B cell (primary cell): ENCODE results near the gene NLRC5. TPM values are rescaled to one million over a fixed set of nuclear protein-coding genes. Genes with fewer than 3 reads are reported as not detected.

ENCODE experiments used
- ATAC-seq: fragments of 200-7000 bp; cut with Tn5 transposase; one replicate; pipeline ENCODE4 v1.10.0; 2021; ENCODE audit warnings: low read depth, mild to moderate bottlenecking, moderate number of reproducible peaks, moderate library complexity
- CTCF ChIA-PET: fragments of 350-600 bp; sonication (Branson Sonifier 250); formaldehyde crosslinking; loops from one replicate; lab custom pipeline; 2021; ENCODE audit warnings: antibody characterized with exemption, inconsistent platforms; lab: Charles Lee
- POLR2A ChIA-PET: fragments of 350-600 bp; sonication (Branson Sonifier 250); formaldehyde crosslinking; loops from one replicate; lab custom pipeline; 2021; ENCODE audit warnings: antibody characterized with exemption; lab: Charles Lee
- DNase-seq: peaks from one replicate; pipeline ENCODE4 v3.0.0; 2013
- H2AFZ ChIP-seq: 2 replicates; pipeline ENCODE4 v1.6.1; 2012; ENCODE audit warnings: mild to moderate bottlenecking, low read depth, low read length; ENCODE audit not compliant: insufficient read depth, poor library complexity, severe bottlenecking
- H3K27ac ChIP-seq, 2 donors: 1 replicate in 1 of 2; 2 replicates in 1 of 2; pipeline ENCODE4 v1.5.1; 2012 to 2013; ENCODE audit warnings: low read length in 2 of 2, mild to moderate bottlenecking in 2 of 2, moderate library complexity in 1 of 2
- H3K27me3 ChIP-seq, 4 experiments: fragments of 200-600 bp in 1 of 4; sonication (generic) in 1 of 4; replicated peaks in 1 of 4; 1 replicate in 2 of 4; 2 replicates in 2 of 4; pipeline versions ENCODE4 v1.6.1 to v1.7.0; 2013 to 2016; ENCODE audit warnings: low read length in 3 of 4, mild to moderate bottlenecking in 2 of 4, mixed read lengths in 1 of 4, moderate library complexity in 1 of 4; ENCODE audit not compliant: insufficient read depth in 4 of 4, control insufficient read depth in 3 of 4; ENCODE audit errors: control extremely low read depth in 1 of 4
- H3K36me3 ChIP-seq, 2 experiments: replicated peaks in 1 of 2; 1 replicate in 1 of 2; 2 replicates in 1 of 2; pipeline versions ENCODE4 v1.6.1 to v1.7.1; 2013; ENCODE audit warnings: low read length in 1 of 2; ENCODE audit not compliant: insufficient read depth in 2 of 2, control insufficient read depth in 1 of 2; ENCODE audit errors: control extremely low read depth in 1 of 2, extremely low read depth in 1 of 2
- H3K4me1 ChIP-seq, 2 donors: fragments of 200-600 bp in 1 of 2; sonication (generic) in 1 of 2; 1 replicate in 1 of 2; 2 replicates in 1 of 2; pipeline versions ENCODE4 v1.5.1 to v1.6.1; 2013 to 2017; ENCODE audit warnings: low read length in 2 of 2; ENCODE audit not compliant: control insufficient read depth in 2 of 2, insufficient read depth in 2 of 2
- H3K4me2 ChIP-seq: replicated peaks from 2 replicates; pipeline ENCODE3; 2012; ENCODE audit warnings: mild to moderate bottlenecking, low read depth, low read length; ENCODE audit not compliant: poor library complexity, severe bottlenecking
- H3K4me3 ChIP-seq, 5 experiments: fragments of 200-600 bp in 1 of 5; sonication (generic) in 1 of 5; 1 replicate in 3 of 5; 2 replicates in 2 of 5; pipeline versions ENCODE4 v1.5.1 to v1.7.0; 2011 to 2016; ENCODE audit warnings: low read length in 4 of 5, mild to moderate bottlenecking in 4 of 5, low read depth in 2 of 5, control low read depth in 1 of 5, moderate library complexity in 1 of 5; ENCODE audit not compliant: insufficient read depth in 1 of 5; ENCODE audit errors: control extremely low read depth in 1 of 5, extremely low read depth in 1 of 5
- H3K79me2 ChIP-seq: fragments of 200-600 bp; sonication (generic); one replicate; pipeline ENCODE4 v1.6.0; 2016; ENCODE audit warnings: low read length; ENCODE audit not compliant: control insufficient read depth, insufficient read depth
- H3K9ac ChIP-seq: fragments of 200-600 bp; sonication (generic); 2 replicates; pipeline ENCODE4 v1.6.1; 2017; ENCODE audit warnings: mild to moderate bottlenecking, low read length, moderate library complexity
- H3K9me3 ChIP-seq, 3 donors: one replicate each; pipeline versions ENCODE4 v1.6.1 to v1.7.1; 2013; ENCODE audit warnings: low read length in 2 of 3; ENCODE audit not compliant: control insufficient read depth in 2 of 3, insufficient read depth in 1 of 3; ENCODE audit errors: control extremely low read depth in 1 of 3
- H4K20me1 ChIP-seq: 2 replicates; pipeline ENCODE4 v1.6.0; 2012; ENCODE audit warnings: mild to moderate bottlenecking, low read length; ENCODE audit not compliant: insufficient read depth, control insufficient read depth, poor library complexity, severe bottlenecking
- H3K27ac Mint-ChIP-seq: one replicate; pipeline ENCODE4 v1.8.0; 2021; ENCODE audit warnings: mixed read lengths
- H3K27me3 Mint-ChIP-seq: one replicate; pipeline ENCODE4 v1.8.0; 2021; ENCODE audit warnings: mixed read lengths
- H3K4me1 Mint-ChIP-seq: one replicate; pipeline ENCODE4 v1.8.0; 2021; ENCODE audit warnings: mixed read lengths
- H3K4me3 Mint-ChIP-seq: one replicate; pipeline ENCODE4 v1.8.0; 2021; ENCODE audit warnings: mixed read lengths
- H3K9me3 Mint-ChIP-seq: one replicate; pipeline ENCODE4 v1.8.0; 2022; ENCODE audit warnings: mixed read lengths; ENCODE audit not compliant: insufficient read depth
- EZH2 ChIP-seq: IDR thresholded peaks from 2 replicates; pipeline ENCODE4 v1.6.1; 2012; ENCODE audit warnings: borderline replicate concordance, low read depth, mild to moderate bottlenecking, moderate library complexity, low read length; ENCODE audit not compliant: insufficient read depth, poor library complexity, severe bottlenecking
- WGBS: methylation state at CpG from one replicate; pipeline ENCODE4 v1.1.5; 2013; ENCODE audit warnings: missing lambda C conversion rate; ENCODE audit not compliant: insufficient coverage; 5-methylcytosine and 5-hydroxymethylcytosine counted together
- intact Hi-C: fragments of 100-400 bp; cut with micrococcal nuclease; formaldehyde crosslinking; loops from one replicate; pipeline ENCODE4 v1.10.0; 2022
- polyA plus RNA-seq: library from polyadenylated mRNA; depleted of rRNA; stranded (reverse); fragments of >200 nt; gene quantifications from 2 replicates; pipeline ENCODE4 v1.2.3, GENCODE V29; 2012
- total RNA-seq, 2 donors: library from RNA; stranded (reverse); fragments of 120-200 nt in 1 of 2; gene quantifications; 1 replicate in 1 of 2; 2 replicates in 1 of 2; pipeline versions ENCODE4 v1.2.3 to v1.2.4, GENCODE V29; 2013 to 2022
- TF ChIP-seq, protein P1 (sequence below): fragments of 200-600 bp; IDR thresholded peaks from one replicate; pipeline ENCODE4 v1.8.0; 2022; ENCODE audit warnings: antibody characterized with exemption, mild to moderate bottlenecking

The NLRC5 gene
- total and polyA plus RNA-seq, 2 donors (not counting 1 experiment from before 2014, with no cell fraction given), result 349 to 510 TPM

DNA sequence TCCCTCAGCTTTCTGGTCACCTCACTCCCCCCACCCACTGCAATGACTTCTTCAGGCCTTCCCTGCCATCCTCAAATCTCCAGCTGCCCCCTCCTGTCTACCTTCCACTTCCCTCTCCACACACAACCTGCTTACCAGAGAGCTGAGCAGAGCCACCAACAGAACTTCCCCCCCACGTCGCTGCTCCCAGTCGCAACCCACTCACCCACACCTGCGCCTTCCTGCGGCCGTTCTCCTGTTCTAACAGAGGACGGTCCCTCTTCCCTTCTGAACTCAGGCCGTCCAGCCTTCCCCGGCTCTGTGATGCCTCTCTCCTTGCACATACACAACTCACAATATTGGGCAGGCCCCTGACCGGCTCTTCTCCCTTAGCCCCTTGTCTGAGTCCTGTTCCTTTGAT is 13.6 kb upstream of the NLRC5 start:
- intact Hi-C loops, result loop anchor here (2.0 kb wide), 1 partner anchor 39 kb away; no protein-coding TSS in a partner anchor
- ChIA-PET CTCF (interaction anchor here (1.2 to 5.3 kb wide), 2 partner anchors 9 to 14 kb away, joined by 3 to 44 read pairs; partner anchors contain the start of gene NLRC5), POLR2A (interaction anchor here (0.7 to 3.3 kb wide), 3 partner anchors 11 to 70 kb away, joined by 3 to 13 read pairs (median 5); partner anchors contain the start of gene NLRC5)
- no peak overlapping the region for H2AFZ ChIP-seq
- H3K4me3 ChIP-seq, result no peak overlapping the region
- TF ChIP-seq, protein P1, sequence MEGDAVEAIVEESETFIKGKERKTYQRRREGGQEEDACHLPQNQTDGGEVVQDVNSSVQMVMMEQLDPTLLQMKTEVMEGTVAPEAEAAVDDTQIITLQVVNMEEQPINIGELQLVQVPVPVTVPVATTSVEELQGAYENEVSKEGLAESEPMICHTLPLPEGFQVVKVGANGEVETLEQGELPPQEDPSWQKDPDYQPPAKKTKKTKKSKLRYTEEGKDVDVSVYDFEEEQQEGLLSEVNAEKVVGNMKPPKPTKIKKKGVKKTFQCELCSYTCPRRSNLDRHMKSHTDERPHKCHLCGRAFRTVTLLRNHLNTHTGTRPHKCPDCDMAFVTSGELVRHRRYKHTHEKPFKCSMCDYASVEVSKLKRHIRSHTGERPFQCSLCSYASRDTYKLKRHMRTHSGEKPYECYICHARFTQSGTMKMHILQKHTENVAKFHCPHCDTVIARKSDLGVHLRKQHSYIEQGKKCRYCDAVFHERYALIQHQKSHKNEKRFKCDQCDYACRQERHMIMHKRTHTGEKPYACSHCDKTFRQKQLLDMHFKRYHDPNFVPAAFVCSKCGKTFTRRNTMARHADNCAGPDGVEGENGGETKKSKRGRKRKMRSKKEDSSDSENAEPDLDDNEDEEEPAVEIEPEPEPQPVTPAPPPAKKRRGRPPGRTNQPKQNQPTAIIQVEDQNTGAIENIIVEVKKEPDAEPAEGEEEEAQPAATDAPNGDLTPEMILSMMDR, result no peak
- no peak for TF ChIP-seq EZH2
- H3K36me3 ChIP-seq, result no peaks in the 10 kb centered on the region
- no peaks in the 10 kb centered on the region for H4K20me1 ChIP-seq
- no peaks in the 10 kb centered on the region for H3K9me3 ChIP-seq
- H3K27me3 ChIP-seq, result no peaks in the 10 kb centered on the region
- H3K27ac ChIP-seq, result no peak overlapping the region
- no peaks in the 10 kb centered on the region for H3K79me2 ChIP-seq
- Mint-ChIP-seq H3K27me3 (no peaks in the 10 kb centered on the region), H3K4me3 (peak overlapping the region; percentile 5), H3K4me1 (peaks cover 77% of the 10 kb centered on the region), H3K9me3 (no peaks in the 10 kb centered on the region), H3K27ac (peak overlapping the region; percentile 74)
- H3K4me2 ChIP-seq, result no peak overlapping the region
- ATAC-seq (no peak), DNase-seq (no peak)
- H3K4me1 ChIP-seq, result peaks cover 59 to 79% of the 10 kb centered on the region in 2 donors
- WGBS, result 57% methylated on average over 10 of the region's 10 CpGs
- no peak overlapping the region for H3K9ac ChIP-seq

DNA sequence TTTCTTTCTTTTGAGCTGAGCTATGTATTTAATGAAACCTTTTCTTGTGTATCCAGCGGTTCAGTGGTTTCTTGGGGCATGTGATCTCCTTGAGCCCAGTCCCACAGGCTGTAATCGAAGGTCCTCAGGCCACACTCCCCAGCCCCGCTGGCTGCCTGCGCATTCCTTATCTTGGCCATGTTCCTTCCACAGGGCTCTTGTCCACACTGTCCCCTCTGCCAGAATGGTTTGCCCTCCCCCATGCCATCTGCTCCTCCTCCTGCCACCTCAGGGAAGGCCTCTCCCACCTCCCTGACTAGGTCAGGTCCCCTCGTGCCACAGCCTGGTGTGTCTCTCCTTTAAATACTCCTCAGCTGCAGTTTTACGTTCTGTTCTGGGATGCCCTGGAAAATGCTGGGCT is 12.1 kb upstream of the NLRC5 start:
- no peaks in the 10 kb centered on the region for H3K36me3 ChIP-seq
- intact Hi-C loops, result no loop called here
- H3K4me3 Mint-ChIP-seq, result no peak overlapping the region
- no peaks in the 10 kb centered on the region for H4K20me1 ChIP-seq
- no peaks in the 10 kb centered on the region for H3K9me3 Mint-ChIP-seq
- H3K27me3 ChIP-seq, result no peaks in the 10 kb centered on the region
- no peak overlapping the region for H3K27ac ChIP-seq
- H2AFZ ChIP-seq, result no peak overlapping the region
- POLR2A ChIA-PET, result interaction anchor here (1.1 to 1.4 kb wide), 2 partner anchors 29 to 64 kb away, joined by 3 to 5 read pairs; no protein-coding TSS in a partner anchor
- WGBS, result 94% methylated on average over 6 of the region's 6 CpGs
- no peaks in the 10 kb centered on the region for H3K9me3 ChIP-seq
- peaks cover 78% of the 10 kb centered on the region for H3K4me1 Mint-ChIP-seq
- DNase-seq (no peak), ATAC-seq (no peak)
- H3K4me2 ChIP-seq, result no peak overlapping the region
- CTCF ChIA-PET, result interaction anchor here (1.1 to 5.3 kb wide), 4 partner anchors 11 to 69 kb away, joined by 3 to 44 read pairs (median 4); partner anchors contain the start of gene NLRC5
- H3K4me3 ChIP-seq, result no peak overlapping the region
- no peak overlapping the region for H3K27ac Mint-ChIP-seq
- TF ChIP-seq, protein P1, result no peak
- no peak for TF ChIP-seq EZH2
- no peak overlapping the region for H3K9ac ChIP-seq
- peaks cover 59 to 79% of the 10 kb centered on the region in 2 donors for H3K4me1 ChIP-seq
- no peaks in the 10 kb centered on the region for H3K27me3 Mint-ChIP-seq
- H3K79me2 ChIP-seq, result no peaks in the 10 kb centered on the region
